Cerebellar cortex (tissue), 1 donor: ENCODE measurements around the gene CDK5RAP3.
A peak's percentile ranks its signal among the peaks of the same experiment; 100 is the strongest.
"Not testable (repeated sequence)": the region's sequence is repeated elsewhere in the genome, so short reads cannot be mapped to it uniquely, and the experiment has no call there.

Source experiments
- DNase-seq: peaks from one replicate; pipeline ENCODE4 v3.0.0-alpha.2; 2015; ENCODE audit warnings: low spot score

The CDK5RAP3 gene, protein sequence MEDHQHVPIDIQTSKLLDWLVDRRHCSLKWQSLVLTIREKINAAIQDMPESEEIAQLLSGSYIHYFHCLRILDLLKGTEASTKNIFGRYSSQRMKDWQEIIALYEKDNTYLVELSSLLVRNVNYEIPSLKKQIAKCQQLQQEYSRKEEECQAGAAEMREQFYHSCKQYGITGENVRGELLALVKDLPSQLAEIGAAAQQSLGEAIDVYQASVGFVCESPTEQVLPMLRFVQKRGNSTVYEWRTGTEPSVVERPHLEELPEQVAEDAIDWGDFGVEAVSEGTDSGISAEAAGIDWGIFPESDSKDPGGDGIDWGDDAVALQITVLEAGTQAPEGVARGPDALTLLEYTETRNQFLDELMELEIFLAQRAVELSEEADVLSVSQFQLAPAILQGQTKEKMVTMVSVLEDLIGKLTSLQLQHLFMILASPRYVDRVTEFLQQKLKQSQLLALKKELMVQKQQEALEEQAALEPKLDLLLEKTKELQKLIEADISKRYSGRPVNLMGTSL

DNA sequence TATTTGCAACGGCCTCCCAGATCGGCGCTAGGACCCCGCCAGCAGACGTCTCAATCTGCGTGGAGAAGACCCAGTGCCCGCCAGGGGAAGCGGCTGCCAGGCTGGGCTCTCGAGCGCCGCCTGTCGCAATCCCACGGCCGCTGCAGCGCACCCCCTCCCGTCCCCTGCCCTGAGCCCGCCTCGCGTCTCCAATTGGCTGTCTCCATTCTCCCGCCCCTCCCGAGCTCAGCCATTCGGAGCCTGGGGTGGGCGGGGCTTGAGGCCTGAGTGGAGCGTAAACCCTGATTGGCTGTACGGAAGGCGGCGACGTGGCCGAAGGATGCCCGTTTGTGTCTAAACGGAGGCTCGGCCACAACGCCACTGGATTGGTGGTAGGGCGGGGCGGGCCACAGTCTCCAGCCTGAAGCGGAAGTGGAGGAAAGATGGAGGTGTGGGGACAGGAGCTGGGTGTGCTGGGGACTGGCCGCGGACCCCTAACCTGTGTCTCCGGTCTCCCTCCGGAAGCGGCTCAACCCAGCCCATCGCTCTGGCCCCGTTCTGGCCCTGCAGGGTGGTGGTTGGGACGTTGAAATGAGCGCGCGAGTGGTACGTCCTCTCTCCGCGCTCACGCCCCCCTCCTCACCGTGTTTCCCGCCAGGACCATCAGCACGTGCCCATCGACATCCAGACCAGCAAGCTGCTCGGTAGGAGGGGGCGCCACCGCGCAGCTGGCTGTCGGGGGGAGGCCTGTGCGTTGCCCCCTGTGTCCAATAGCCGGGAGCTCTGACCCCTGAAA lies at the start of gene CDK5RAP3:
Gene CDK5RAP3, plus strand, starts transcription at position 389 of the 775 bp plus-strand sequence. Its CDS starts 34 bp downstream, at position 423.
- peak; percentile 100 for DNase-seq

DNA sequence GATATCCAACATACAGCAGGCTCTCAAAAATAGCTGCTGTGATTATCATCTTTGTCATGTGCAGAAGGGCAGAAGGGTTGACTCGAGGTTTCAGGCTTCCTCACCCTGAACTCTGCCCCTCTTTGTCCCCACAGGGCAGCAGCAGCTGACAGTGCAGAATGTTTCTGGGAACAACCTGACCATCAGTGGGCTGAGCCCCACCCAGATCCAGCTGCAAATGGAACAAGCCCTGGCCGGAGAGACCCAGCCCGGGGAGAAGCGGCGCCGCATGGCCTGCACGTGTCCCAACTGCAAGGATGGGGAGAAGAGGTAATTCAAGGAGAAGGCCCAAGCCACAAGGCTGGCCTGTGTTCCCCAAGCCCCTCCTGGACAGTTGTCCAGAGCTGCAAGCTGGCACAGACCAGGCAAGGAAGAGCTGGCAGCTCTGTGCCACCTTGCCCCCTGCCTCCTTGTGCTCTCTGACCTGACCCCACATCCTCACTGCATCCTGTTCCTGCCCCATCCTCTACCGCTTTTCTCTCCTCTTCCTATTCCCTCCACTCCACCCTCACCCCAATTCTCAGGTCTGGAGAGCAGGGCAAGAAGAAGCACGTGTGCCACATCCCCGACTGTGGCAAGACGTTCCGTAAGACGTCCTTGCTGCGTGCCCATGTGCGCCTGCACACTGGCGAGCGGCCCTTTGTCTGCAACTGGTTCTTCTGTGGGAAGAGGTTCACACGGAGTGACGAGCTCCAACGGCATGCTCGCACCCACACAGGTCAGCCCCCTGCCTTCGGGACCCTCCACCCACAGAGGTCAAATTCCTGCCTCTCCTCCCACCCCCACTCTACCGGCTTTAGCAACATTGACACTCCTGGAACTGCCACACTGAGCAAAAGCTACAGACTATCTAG lies 45.9 kb upstream of the CDK5RAP3 start:
- no peak for DNase-seq

DNA sequence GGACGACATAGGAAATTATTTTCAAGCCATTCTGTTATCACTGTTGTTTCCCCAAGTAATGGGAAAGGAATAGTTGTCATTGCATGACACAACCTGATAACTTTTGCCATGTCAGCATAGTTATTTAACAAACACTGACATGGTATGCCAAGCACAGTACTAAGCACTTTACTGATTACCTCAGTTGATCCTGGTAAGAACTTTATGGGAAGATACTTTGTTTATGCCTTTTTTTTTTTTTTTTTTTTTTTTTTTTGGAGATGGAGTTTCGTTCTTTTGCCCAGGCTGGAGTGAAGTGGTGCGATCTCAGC lies 45.3 kb upstream of the CDK5RAP3 start:
- no peak for DNase-seq

DNA sequence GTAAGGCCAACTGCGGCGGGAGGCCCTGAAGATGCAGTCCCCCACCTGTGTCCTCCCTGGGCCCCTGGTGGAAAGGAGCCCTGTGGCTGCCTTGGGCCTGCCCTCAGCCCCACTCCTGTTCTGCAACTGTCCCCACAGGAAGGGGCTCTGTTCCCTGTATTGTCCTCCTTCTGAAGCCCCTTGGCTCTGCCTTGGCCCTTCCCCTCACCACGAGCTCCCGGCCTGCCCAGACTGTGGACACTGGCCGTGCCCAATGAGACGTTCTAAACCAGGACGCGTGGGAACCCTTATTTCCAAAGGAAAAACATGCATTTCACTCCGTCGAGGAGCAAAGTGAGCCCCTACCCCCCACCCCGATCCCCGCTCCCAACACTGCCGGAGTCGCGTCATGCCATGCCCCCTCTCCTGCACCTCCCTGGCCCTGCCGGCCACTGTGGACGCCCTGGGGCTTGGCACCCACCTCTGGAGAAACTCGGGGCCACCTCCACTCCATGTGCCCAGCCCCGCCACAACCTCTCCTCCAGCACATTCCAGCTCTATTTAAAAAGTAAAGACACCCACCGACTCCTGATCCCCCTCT lies 43.0 kb upstream of the CDK5RAP3 start:
- DNase-seq: no peak

DNA sequence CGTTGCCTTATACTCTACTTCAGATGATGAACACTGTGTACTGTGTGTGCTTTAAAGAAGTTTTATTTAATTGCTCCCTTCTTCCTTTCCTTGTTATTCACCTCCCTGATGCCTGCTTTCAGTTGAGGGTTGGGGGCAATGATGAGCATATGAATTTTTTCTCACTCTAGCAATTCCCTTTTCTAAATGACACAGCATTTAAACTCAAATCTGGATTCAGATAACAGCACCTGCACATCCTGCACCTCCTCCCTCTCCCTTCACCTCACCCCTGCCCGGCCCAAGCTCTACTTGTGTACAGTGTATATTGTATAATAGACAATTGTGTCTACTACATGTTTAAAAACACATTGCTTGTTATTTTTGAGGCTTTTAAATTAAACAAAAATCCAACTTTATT lies 42.5 kb upstream of the CDK5RAP3 start:
- DNase-seq: no peak

DNA sequence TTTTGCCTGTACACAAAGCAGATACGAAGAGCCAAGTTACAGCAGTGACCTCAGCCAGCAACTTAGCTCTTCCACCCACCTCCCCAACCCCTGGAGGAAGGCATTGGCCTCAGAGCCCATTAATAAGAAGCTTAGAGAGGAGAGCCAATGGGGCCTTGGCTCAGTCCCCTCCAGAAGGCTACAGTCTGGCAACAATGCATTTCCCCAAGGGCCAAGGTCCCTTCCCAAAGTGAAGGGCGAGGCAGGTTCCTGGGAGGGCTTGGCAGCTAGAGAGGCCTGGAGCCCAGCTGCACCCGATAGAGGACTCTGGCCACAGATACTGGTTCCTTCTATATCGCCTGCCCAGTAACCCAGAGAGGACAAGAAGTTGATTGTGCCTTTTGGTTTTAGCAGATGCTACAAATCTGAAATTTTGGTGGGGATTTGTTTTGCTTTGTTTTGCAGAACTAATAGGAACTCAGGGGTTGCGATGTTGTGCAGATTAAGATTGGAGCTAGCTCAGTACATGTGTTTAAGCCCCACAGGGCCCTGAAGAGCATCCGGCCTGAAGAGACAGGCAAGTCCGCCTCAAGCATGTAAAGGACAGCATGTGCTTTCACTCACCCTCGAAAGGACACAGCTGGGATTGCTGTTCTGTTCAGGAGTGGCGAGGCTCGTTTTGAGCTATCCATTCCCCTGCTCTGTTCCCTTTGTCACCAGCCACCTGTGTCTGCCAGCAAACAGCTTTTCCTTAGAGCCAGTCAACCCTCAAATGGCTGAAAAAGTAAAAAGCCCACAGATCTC lies 41.5 kb upstream of the CDK5RAP3 start:
- no peak for DNase-seq

DNA sequence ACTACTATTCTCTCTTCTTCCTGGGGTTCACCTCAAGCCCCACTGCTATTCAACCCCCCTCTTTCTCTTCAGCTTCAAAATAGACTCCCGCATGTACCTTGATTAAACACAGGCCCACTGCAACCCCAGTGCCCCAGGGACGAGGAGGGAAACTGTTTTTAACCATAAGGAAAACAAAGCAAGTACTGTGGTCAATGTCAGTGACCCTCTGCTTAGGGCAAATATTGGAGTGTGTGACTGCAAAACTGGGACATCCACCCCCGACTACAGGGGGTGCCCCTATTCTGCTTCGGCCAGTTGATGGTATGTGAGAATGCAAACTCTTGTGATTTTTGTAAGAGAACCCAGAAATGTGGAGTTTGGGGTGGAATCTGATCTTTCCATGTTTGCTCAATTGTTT lies 39.1 kb upstream of the CDK5RAP3 start:
- DNase-seq: no peak

DNA sequence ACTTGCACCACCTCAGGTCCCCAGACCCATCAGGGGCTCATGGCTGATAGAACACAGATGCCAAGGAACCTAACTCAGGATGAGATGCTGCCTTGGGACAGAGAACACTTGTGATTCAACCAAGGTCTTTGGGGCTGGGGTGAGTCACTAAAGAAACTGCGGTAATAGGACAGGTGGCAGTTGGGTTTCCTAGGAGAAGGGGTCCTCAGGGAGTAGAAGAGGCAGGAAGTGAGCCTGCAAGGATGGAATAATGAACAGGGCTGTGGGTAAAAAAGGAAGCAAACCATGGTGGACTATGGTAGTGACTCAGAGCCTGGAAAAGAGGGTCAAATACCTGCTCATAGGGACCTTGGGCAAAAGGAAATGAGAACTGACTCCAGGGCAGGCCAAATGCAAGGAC lies 36.1 kb upstream of the CDK5RAP3 start:
- DNase-seq: no peak

DNA sequence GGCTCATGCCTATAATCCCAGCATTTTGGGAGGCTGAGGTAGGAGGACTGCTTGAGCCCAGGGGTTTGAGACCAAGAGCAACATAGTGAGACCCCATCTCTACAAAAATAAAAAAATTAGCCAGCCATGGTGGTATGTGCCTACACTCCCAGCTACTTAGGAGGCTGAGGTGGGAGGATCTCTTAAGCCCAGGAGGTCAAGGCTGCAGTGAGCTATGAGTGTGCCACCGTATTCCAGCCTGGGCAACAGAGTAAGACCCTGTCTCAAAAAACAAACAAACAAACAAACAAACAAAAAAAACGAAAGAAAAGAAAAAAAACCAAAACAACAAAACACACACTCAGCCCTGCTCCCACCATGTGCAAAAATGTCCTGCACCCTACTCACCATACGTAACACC lies 35.4 kb upstream of the CDK5RAP3 start:
- not testable (repeated sequence) for DNase-seq

DNA sequence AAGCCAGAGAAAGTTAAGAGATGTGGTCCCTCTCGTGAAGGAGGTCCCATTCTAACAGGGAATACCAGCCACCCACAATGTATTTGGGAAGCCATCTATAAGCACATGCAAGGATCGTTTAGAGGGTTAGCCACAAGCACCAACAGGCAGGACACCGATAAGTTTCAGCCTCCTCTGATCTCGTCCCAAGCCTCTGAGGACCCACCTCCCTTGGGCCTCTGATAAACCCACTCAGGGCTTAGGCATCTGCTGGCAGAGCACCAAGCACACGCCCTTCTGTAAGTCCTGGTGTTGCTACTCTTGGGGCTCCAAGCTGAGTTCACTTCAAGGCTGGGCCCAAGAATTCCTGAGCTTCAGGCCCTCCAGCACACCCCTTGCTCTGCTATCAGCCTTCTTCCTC lies 35.0 kb upstream of the CDK5RAP3 start:
- no peak for DNase-seq

DNA sequence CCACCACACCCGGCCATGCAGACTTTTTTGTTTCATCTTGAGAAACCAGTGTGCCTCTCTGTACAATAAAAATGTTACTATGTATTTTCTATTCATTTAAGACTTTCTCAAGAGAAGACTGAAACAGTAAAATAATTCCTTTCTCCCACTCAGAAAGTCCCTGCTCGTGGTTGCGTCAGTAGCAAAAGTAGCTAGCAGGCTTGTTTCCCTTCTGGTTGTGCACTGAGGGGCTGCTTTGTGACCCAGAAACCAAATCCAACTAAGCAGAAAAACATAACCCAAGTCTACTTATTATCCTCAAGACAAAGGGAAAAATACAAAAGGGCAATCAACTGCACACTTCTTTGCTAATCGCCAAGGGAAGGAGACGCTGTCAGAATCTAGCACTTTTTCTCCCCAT lies 33.0 kb upstream of the CDK5RAP3 start:
- no peak for DNase-seq

DNA sequence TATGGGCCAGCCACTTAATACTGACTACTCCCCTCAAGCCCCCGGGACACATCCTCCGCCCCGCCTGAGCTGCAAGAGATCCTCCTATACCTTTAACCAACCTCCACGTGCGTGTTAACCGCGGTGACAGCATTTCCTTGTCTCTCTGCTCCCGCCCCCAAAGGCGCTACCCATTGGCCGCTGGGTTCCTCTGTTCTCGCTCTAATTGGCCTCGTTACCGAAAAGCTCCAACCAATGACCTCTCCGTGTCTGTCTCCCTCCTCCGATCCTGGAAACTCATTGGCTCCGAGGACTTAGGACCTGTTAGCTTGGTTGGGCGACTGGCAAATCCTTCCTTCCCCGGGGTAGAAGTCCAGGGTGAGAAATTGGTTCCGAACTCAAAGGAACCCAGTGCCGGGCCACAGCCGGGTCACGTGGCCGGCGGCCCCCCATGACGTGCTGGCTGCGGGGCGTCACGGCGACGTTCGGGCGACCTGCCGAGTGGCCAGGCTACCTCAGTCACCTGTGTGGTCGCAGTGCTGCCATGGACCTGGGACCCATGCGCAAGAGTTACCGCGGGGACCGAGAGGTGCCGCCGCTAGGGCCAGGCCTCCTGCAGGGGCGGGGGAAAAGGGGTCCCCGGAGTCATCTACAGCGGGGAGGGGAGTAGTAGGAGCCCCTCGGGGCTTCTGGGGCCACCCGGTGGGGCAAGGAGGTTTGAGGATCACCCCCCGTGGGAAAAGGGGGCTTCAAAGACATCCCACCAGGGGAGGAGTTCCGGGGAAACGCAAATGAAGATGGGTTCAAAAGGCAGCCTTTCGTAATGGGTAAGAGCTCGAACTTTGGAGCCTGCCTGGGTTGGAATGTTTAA lies 29.4 kb upstream of the CDK5RAP3 start, which contains the start of gene PNPO:
Gene PNPO, plus strand, starts transcription at position 326 of the 850 bp plus-strand sequence. Its CDS starts 105 bp downstream, at position 431.
- peak; percentile 100 for DNase-seq

DNA sequence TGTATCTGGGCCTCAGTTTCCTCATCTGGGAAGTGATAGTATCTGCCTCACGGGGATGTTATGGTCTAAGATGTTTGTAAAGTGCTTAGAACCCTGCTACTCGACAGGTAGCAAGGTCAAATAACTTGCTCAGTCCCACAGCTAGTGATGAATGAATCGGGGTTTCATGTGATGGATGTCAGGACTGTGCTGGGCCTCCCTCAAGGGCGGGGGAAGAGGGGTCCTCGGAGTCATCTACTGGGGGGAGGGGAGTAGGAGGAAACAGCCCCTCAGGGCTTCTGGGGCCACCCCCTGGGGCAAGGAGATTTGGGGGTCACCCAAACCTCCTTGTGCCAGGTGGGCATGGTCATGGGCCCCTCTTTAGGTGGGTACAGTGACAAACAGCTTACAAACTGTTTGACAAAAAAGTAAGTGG lies 28.8 kb upstream of the CDK5RAP3 start:
- DNase-seq: no peak

DNA sequence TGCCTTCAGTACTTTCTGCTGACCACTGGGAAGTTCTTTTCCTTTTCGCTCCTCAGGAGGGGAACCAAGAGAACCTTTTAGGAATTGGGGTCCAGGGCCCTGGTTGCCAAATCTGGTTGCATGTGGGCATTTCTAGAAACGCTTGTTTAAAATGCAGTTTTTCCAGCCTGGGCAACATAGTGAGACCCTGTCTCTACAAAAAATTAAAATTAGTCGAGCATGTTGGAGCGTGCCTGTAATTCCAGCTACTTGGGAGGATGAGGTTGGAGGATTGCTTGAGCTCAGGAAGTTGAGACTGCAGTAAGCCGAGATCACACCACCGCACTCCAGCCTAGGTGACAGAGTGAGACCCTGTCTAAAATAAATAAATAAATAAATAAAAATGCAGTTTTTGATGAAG lies 28.3 kb upstream of the CDK5RAP3 start:
- no peak for DNase-seq

DNA sequence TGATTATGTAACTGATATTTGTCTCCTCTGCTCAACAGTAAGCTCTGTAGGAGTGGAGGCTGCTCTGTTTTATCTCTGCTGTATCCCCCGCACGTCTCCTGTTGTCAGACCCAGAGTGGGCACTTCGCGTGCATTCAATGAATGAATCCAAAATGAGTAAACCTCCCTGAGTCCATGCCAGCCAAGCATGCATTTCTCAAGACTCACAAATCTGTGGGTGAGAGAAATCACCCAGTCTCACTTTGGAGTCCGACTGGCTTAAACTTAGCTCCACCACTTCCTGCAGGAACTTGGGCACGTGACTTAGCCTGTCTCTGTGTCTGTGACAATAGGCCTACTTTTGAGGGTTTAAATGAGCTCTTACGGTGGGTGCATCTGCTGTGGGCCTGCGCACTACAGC lies 25.8 kb upstream of the CDK5RAP3 start:
- no peak for DNase-seq

DNA sequence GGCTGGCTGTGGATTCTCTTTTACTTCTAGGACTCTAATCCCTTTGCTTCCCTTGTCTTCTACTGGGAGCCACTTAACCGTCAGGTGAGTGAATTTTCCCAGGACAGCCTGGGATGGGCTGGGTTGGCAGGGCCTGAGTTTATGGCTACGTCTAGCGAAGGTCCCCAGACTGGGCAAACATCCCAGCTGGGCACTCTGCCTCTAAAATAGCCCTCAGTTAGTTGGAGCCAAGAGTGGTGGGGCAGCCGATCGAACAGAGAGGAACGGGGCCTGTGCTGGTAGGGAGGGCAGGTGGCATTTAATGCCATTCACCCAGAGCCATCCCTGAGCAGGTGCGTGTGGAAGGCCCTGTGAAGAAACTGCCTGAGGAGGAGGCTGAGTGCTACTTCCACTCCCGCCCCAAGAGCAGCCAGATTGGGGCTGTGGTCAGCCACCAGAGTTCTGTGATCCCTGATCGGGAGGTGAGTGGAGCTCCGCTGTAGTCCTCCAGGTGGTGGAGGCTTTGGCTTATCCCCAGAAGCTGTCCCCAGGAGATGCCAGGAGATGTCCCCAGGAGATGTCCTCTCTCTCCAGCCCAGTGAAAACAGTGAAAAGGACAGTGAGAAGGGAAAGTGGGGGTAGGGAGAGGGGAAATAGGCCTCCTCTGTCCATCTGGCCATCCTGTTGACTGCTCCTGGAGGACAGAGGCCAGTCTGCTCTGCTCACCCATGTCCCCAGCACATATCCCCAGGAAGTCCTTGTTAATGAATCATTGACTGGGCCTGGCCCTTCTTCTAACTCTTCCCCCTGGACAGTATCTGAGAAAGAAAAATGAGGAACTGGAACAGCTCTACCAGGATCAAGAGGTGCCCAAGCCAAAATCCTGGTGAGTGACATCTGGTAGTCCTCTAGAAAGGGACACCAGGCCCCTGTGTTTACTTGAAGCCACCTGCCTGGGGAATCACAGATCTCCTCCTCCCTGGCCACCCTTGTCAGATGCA lies 25.1 kb upstream of the CDK5RAP3 start:
- DNase-seq: peak; percentile 86

DNA sequence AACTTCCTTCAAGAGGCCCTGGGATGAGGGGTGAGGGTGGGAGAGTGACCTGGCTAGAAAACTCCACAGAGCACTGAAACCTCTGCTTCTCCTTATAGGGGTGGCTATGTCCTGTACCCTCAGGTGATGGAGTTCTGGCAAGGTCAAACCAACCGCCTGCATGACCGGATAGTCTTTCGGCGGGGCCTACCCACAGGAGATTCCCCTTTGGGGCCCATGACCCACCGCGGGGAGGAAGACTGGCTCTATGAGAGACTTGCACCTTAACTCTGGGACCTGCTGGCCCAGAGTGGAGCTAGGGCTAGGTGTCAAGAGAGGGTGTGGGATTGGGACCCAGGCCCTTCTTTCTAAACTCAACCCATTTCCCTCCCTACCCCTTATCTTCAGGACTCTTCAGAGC lies 24.4 kb upstream of the CDK5RAP3 start:
- no peak for DNase-seq

DNA sequence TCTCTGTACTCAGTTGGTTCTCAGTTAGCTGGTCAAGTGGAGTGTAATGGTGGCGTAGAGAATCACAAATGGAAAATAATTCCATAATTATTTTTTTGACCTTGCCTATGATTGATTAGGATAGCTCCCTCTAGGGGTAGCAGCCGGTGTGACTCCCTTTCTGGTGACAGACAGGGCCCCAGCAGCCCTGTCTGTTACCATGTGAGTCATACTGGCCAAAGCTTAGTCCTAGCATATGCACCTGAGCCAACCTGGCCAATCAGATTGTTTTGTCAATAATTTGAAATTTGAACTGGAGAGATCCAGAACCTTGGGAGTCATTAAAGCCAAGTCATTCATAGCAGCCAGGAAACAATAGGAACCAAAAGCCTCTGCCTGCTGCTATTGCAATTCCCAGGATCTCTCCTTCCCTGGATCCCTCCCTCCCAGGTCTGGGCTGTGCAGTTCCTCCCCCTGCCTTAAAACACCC lies 23.9 kb upstream of the CDK5RAP3 start:
- peak; percentile 63 for DNase-seq
